ENCODE data around the gene KLHDC8B.

KLHDC8B gene

DNA sequence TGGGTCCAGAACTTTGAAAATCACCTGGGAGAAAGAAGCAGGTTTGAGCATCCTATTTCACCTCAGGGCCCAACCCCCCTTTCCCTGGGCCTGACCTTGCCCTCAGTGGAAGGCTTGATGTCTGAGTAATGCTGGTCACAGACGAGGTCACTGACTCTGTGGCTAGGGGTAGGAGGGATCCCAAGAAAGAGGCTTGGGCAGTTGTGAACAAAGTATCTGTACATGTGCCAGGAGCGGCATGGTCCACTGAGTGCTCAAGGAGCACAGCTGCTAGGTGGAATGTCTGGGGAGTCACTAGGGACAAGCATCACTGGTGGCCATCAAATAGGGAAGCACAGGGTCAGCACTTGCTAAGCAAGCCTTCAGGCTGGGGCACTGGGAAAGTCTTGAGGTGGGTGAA, 12.6 kb upstream of the KLHDC8B start:
- DNase-seq (ENCODE audit: low read depth) = no peak

- DNase-seq (ENCODE audit: low read depth) = no peak
Measured at GRCh38 chr3:49161197-49161596, 10.2 kb upstream of the KLHDC8B start.

GRCh38 chr3:49161808-49162530, 9.4 kb upstream of the KLHDC8B start:
- no peak for DNase-seq (ENCODE audit: low read depth)

DNA sequence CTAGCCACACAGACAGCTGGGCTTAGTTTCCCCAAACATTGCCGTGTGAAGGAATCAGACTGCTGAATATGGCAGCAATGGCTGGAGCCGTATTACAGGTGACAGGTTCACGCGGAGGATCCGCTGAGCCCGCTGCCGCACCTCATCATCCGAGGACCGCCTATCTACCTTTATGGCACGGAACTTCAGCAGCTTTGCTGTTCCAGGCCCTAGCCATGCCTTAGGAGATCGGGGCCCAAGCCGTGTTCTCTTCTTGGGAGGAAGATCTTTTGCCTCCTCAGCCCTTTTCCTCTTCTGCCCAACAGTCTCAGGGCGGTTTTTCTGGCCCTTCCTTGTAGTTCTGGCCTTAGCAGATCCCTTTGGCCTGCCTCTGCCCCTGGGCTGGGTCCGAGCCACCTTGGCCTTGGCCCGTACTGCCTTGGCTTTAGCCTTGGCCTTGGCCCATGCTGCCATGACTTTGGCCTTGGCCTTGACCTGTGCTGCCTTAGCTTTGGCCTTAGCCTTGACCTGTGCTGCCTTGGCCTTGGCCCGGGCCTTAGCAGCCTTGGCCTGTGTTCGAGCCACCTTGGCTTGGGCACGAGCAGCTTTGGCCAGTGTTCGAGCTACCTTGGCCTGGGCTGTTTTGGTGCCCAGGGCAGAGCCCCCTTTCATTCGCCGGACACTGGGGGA, 8.5 kb upstream of the KLHDC8B start:
- DNase-seq (ENCODE audit: low read depth) = no peak

- no peak for DNase-seq (ENCODE audit: low read depth)
Measured at GRCh38 chr3:49163609-49164008, 7.8 kb upstream of the KLHDC8B start.

- DNase-seq (ENCODE audit: low read depth) = no peak
Measured at GRCh38 chr3:49164983-49165720, 6.2 kb upstream of the KLHDC8B start.

DNA sequence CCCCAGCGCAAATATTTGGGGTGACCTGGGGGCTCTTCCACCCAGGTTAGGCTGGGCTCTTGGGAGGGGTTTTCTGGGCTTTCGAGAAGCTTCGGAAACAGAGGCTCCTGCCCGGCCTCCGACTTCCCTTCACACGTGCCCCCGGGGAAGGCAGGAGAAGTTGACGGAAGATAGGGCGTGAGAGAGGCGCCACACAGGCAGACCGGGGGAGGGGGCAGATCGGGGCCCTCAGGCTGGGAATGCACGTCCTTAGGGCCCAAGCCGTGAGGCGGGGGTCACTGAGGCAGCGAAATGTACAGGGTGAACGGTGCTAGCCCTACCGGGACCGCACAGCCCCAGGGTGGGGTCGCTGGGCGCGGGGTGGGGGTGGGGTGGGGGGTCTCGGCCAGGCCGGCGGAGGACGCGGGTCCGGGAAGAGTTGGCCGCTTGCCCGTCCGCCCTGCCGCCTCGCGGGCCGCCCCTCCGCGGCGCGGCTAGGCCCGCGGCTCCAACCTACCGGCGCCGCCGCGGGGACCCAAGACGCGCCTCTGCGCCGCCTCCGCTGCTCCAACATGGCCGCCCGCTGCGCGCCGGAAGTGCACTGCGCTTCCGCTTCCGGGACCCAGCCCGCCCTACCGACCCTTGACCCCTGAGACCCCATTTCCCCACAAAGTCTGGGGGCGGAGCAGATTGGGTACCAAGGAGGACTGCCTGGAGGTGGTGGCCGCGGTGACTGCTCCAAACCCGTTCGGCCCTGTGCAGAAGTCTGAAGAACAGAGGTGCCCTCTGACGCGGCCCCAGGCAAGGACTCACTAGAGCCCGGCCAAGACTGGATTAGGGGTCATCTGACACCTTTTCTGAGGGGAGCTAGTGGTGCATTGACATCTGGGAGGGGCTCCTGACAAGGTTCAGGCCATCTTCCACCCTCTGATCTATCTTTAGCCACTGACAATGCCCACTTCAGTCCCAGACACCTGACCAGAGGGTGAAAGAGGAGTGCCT, 5.3 kb upstream of the KLHDC8B start, which contains the start of gene CCDC71:
Gene CCDC71 (minus strand): TSS at position 561 of the 981 bp plus-strand sequence. CDS start 2,123 bp downstream, outside the sequence.
- peak; percentile 35 for DNase-seq (ENCODE audit: low read depth)

GRCh38 chr3:49166752-49167556, 4.4 kb upstream of the KLHDC8B start:
- DNase-seq (ENCODE audit: low read depth) = no peak

DNA sequence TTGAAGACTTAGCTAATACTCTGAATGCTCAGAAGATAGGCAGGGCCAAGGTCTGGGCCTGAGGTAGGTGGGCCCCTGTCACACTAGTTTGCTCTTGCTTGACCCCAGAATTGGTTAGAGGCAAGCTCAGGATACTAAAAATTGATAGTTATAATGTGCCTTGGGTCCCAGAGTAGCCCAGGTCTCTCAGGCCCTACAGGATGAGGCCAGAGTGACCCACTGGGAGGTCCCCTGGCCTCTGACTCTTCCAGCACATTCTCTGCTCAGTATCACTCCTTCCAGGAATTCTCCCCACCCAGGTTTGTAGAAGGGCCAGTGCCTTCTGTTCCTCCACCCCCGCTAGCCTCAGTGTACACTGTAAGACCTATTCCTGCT, 667 bp upstream of the KLHDC8B start:
- DNase-seq (ENCODE audit: low read depth) = no peak

- DNase-seq (ENCODE audit: low read depth) = no peak
Measured at GRCh38 chr3:49171775-49172500, 540 bp downstream of the KLHDC8B start.

- no peak for DNase-seq (ENCODE audit: low read depth)
Measured at GRCh38 chr3:49172551-49173041, 1.2 kb downstream of the KLHDC8B start.

GRCh38 chr3:49173116-49173791, 1.9 kb downstream of the KLHDC8B start:
- no peak for DNase-seq (ENCODE audit: low read depth)

- no peak for DNase-seq (ENCODE audit: low read depth)
Measured at GRCh38 chr3:49173792-49174170, 2.4 kb downstream of the KLHDC8B start.

DNA sequence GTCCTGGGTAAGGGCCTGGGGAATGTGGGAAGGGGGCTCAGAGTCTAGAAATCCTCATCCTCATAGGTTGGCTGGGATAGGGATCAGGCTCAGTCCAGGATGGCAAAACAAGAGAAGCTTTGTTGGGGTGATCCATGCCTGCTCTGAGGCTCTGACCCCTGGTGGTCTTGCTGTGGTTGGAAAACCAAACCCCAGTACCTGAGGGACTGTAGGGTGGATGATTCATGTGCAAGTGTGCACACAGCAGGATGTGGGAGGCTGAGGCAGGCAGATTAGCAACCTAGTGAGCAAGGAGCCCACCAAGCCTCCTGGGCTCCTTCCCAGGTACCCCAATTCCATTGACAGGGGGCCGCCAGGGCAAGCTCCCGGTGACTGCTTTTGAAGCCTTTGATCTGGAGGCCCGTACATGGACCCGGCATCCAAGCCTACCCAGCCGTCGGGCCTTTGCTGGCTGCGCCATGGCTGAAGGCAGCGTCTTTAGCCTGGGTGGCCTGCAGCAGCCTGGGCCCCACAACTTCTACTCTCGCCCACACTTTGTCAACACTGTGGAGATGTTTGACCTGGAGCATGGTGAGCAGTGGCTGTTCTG, 3.1 kb downstream of the KLHDC8B start:
- DNase-seq (ENCODE audit: low read depth) = no peak

DNA sequence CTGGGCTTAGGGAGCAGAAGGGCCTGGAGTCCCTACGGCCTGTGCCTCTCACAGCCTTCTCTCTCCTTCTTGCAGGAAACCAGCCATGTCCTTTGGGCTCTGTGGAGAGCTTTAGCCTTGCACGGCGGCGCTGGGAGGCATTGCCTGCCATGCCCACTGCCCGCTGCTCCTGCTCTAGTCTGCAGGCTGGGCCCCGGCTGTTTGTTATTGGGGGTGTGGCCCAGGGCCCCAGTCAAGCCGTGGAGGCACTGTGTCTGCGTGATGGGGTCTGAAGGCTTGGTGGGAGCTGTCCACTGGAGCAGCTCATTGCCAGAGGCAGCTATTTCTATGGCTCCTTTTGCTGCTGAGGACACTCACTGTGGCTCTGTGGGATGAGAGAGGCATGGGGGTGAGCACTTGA, 4.1 kb downstream of the KLHDC8B start:
- DNase-seq (ENCODE audit: low read depth) = no peak

- DNase-seq (ENCODE audit: low read depth) = no peak
Measured at GRCh38 chr3:49177073-49177472, 5.7 kb downstream of the KLHDC8B start.

DNA sequence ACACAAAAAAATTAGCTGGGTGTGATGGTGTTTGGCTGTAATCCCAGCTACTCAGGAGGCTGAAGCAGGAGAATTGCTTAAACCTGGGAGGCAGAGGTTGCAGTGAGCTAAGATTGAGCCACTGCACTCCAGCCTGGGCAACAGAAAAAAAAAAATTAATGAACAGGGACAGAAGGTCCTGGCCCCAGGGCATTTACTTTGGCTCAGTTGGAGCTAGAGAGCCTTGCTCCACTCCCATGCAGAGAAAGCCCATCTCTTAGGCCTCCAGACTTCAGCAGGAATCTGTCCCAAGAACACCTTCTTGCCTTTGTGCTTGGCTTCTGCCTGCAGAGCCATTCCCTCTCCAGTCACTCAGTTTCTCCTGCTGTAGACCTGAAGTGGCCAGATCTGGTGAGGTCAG, 8.7 kb downstream of the KLHDC8B start:
- DNase-seq (ENCODE audit: low read depth) = no peak

GRCh38 chr3:49181351-49181750, 10.0 kb downstream of the KLHDC8B start:
- no peak for DNase-seq (ENCODE audit: low read depth)

DNA sequence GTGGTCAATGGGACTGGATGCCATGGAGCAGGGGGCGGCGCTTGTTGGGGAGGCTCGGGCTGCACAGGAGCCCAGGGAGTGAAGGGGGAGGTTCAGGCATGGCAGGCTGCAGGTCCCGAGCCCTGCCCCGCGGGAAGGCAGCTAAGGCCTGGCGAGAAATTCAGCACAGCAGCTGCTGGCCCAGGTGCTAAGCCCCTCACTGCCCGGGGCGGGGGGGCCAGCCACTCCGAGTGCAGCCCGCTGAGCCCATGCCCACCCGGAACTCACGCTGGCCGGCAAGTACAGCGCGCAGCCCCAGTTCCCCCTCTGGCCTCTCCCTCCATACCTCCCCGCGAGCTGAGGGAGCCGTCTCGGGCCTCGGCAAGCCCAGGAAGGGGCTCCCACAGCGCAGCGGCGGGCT, 11.3 kb downstream of the KLHDC8B start:
- no peak for DNase-seq (ENCODE audit: low read depth)
